Renal cortical epithelial cell (primary cell): ENCODE data around the gene RNU1-4. TPM values are rescaled to one million over a fixed set of nuclear protein-coding genes. Genes with fewer than 3 reads are reported as not detected.
"Not testable (repeated sequence)": the region's sequence is repeated elsewhere in the genome, so short reads cannot be mapped to it uniquely, and the experiment has no call there.

Experiments used
- DNase-seq: peaks from one replicate; pipeline ENCODE4 v3.0.0-alpha.2; 2011; ENCODE audit warnings: low read depth
- total RNA-seq: library from RNA; depleted of rRNA; stranded (reverse); fragments of >200 nt; gene quantifications from 2 replicates; pipeline ENCODE4 v1.2.3, GENCODE V29; 2014

The RNU1-4 gene
- total RNA-seq, 1 donor from 2014 or later = under 0.01 TPM

DNA sequence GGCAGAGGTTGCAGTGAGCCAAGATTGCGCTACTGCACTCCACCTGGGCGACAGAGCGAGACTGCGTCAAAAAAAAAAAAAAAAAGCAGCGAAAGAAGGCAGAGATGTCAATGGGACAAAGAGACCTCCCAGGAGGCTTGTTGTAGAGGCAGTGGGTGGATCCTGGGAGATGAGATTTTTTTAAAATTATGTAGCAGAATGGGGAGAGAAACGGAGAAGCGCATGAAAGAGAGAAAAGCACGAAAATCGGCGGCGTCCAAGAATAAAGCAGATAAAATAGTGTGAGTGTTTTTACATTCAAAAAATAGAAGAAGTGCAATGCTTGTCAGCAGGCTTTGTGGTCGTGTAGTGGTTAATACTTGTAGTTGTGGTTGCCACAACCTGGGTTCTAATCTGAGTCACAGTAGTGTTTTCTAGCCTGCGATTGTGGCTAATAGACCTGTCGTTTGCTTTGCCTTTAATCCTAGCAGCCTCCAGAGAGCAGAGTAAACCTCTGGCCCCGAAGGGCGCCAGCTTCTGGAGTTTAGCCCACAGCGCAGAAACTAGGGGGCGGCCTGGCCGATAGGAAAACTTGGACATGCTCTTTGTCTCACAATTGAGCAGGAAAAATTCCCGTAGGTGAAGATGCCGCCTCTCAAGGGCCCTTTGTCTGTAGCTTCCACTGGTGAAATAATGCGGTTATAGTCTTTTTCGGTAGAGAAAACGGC is 11.9 kb upstream of the RNU1-4 start:
- DNase-seq = not testable (repeated sequence)

DNA sequence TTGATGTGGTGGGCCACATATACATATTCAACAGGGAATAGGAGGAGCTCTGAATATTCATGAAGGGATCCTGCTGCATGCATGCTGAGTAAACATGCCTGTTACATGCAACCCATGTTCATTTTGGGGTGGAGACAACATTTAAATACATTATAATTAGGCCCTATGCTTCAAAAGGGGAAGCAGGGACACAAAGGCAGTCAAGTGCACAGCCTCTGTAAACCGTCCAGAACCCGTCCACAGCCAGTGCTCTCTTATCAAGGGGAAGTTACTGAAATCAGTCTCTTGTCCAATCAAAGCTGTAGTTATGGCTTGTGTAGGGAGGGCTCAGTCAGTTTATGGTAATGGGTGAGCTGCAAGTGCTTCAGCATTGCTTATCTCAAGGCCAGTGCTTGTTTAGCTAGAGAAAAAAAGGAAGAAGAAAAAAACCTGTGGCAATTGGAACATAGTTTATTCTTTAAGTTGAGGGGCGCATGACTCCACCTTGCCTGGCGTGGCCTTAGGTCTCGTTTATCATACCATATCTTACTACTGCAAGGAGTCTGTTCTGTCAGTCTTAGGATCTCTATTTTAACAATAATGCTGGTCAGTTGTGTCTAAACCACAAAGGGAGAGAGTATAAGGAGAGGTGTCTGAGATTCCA is 7.9 kb upstream of the RNU1-4 start:
- DNase-seq = not testable (repeated sequence)

DNA sequence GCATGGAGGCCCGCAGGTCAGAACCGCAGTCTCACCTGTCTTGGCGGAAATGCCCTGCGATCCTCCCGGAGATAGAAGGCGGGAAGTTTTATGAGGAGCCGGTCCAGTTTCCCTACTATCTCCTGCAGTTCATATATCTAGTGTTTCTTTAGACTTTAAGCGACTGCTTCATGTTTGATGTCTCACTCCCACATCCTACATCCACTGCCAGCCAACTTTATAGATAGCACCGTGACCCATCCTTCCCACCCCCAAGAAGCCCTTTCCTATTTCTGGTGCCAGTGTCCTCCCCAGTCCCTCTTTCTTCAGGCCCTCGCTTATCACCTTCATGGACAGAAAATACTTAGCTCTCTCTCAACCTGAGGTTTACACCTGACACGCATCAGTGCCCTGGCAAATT is 914 bp downstream of the RNU1-4 start:
- not testable (repeated sequence) for DNase-seq

DNA sequence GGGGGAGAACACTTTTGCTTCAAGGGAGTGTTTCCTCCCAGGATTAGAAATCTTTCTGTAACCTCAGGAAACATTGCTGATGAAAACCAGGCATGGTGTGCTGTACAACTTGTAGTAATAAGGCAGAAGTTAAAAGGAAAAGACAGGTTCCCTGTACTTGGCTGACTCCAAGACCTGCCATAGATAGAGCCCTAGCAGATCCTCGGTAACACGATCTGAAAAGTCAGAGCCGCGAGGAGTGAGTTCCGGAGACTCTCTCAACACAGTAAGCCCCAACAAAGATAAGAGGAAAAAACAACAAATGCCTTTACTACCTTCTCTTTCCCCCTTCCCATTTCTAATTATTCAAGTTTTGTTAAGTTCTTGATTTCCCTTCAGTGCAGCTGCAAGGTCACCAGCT is 7.3 kb downstream of the RNU1-4 start:
- not testable (repeated sequence) for DNase-seq

DNA sequence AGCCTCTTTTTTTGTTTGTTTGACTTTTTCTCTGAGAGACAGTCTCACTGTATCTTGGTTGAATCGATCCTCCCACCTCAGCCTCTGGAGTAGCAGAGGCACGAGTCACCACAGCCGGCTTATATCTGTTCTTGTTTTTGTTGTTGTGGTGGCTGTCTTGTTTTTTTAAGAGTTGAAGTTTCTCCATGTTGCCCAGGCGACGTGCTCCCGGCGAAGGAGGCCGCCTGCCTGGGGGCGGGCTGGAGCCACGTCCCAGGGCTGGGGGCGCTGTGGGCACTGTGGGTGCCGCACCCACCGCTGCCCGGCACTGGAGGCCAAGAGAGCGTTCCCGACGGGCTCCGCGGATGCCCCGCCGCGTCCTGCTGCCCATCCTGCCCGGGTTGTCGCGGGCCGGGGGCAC is 8.4 kb downstream of the RNU1-4 start:
- not testable (repeated sequence) for DNase-seq

DNA sequence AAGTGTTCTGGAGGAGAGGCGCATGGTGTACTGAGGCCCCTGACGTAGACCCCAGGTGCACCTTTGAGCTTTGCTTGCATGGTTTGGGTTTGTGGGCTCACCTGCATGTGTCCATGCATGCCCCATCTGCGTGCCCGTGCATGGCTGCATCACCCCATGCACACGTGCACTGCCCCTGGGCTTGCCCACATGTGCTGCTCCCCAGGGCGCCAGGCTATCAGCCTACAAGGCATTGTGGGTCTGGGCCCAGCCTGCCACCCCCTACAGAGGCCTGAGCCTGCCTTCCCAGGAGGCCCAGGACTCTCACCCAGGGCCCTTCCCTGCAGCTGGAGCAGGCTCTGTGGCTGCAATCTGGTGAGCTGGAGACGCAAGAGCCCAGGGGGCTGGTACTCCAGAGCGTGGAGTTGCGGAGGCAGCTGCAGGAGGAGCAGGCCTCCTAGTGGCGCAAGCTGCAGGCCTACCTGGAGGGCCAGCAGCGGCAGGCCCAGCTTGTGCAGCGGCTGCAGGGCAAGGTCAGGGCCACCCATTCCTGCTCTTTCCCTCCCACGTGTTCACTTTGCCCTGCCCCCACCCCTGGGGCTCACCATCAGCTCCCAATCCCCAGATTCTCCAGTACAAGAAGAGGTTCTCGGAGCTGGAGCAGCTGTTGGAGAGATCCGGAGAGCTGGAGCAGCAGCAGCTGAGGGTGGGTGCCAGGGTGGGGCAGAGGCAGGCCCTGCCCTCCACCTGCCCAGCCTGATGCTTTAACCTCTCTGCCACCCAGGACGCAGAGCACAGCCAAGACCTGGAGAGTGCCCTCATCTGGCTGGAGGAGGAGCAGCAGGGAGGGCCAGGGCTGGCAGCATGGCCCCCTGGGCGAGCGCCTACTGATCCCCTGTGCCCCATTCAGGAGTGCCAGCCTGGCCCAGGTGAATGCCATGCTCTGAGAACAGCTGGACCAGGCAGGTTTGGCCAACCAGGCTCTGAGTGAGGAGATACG is 9.9 kb downstream of the RNU1-4 start:
- DNase-seq = not testable (repeated sequence)

DNA sequence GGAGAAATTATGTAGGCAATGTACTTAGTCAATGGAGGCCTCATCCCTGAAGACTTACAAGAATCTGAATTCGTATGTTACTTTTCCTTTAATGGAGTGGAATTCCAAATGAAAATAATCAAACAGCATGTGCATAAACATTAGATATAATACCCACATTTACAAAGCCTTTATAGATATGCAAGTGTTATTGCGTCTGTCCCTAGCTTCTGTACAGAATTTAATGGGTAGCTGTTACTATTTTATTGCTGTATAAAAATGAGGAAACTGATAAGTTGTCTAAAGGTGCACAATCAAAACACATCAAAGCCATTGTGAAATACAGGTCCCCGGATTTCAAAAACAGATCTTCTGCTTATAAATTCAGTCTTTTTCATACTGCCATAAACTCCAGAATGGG is 12.5 kb downstream of the RNU1-4 start:
- not testable (repeated sequence) for DNase-seq

DNA sequence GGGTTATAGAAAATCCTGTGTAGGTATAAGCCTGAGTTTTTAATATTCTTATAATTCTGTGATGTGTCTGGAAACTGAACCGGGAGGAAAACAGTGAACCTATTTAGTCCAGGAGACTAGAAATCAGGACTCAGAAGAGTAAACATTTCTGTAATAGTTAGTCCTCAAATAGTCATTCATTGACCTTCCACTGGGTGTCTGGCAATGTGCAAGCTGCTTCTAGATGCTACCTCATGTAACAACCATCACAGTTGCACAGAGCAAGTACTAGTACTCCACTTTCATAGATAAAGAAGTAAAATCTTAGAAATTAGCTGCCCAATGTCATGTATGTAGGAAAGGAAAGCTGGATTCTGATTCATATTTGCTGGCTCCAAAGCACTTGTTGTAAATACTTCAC is 15.1 kb downstream of the RNU1-4 start:
- DNase-seq = not testable (repeated sequence)

DNA sequence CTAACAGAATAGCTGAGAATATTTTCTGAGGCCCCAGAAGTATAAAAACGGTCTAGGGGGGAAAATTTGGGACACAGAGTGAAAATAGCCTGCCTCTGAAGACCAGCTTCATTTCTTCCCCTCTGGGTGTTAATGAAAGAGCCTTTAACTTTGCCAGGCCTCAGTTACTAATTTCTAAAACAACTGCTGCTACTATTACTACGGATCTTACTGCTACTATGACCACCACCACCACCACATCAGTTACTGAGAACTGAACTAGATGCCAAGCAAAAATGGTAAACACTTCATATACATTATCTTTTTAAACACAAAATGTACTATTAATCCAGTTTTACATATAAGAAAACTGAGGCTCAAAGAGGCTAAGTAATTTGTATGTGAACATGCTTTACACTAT is 15.6 kb downstream of the RNU1-4 start:
- not testable (repeated sequence) for DNase-seq

DNA sequence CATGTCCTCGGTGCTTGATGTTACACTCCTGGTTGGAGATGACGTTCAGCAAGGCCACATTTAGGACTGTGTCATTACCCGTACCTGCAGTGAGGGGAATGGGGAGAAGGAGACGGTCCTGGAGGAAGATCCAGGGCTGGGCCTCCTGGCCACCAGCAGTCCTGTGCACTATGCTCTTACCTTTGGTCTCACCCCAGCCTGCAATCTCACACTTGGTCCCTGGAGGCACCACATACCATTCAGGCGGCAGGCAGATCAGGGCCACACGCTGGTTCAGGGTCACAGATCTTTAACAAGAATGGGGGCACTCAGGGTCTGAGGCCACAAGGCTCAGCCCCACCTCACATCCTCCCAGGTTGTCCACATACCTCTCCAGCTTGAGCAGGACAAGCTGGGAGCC is 17.3 kb downstream of the RNU1-4 start:
- DNase-seq = not testable (repeated sequence)

DNA sequence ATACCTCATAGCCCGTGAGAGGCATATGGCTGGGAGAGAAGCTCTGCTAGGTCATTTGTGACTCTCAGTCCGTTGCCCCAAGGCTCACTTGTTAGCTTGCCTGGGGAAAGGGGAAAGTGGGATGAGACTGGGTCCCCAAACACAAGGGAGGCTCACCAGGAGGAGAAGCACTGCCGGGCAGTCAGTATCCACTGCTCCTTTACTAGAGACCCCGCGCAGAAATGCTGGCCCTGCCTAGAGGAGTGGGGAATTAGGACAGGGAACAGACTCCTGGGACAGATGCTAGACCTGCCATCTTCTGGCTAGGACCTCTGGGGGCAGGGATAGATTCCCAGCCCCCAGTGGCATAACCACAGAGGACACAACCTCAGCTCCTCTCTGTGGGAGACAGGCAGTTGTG is 17.7 kb downstream of the RNU1-4 start:
- DNase-seq = not testable (repeated sequence)

DNA sequence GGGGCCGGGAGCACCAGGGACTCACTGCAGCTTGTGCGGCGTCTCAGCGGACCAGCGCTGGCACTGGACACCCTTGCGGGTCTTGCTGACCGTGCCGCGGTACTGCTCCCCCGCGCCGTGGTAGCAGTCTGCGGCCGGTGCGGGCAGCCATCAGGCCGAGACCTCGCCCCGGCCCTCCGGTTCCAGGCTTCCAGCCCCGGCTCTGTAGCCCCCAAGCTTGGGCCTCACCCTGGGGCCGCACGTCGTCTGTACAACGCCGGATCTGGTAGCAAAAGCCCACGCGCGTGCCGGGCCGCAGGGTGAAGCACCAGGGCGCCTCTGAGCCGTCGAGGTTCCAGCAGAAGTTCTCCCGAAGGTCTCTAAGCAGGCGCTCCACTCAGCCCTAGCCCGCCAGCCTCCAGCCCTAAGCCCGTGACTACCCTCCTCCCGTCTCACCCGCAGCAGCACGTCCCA is 18.8 kb downstream of the RNU1-4 start:
- DNase-seq = not testable (repeated sequence)

DNA sequence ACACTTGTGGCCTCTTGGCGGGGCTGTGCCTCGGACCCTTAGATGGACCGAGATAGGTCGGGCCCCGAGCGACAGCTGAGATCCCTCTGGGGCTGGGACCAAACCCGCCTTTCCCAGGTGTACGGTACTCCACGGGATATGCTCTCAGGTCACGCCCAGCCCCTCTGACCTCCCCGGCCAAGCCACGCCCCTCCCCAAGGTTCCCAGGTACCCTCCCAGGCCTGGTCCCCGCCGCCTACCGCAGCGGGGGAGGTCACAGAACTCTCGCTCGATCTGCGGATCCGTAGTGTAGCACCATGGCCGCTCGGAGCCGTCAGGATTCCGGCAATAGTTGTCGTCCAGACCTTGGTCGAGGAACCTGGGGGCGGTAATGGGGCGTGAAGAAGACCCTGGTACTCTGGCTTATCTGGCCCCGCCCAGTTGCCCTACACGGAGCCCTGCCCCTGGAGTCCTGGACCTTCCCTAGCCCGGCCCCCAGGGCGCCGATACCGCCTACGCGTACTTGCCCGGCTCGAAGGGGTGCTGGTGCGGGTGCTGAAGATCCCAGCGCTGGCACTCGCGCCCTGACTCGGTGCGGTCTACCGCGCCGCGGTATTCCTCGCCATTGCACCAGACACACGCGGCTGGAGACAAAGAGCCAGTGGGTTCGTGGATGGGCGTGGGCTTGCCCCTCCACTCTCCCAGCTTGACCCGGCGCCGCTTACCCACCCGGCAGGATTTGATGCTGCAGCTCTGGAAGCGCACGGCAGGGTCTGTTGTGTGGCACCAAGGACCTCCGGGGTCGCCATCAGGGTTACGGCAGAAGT is 19.5 kb downstream of the RNU1-4 start:
- DNase-seq = not testable (repeated sequence)

DNA sequence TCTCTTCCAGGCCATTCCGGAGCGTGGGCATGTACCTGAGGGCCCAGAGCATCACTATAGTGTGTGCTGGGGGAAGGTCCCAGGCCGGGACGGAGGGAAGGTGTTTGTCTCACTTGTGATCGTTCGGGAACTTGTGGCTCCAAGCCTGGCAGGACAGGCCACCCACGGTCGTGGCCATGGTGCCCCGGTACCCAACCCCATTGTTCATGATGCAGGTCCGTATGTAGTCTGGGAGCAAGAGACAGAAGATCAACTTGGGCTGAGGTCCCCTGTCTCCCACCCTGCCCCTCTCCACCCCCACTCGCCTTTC is 20.1 kb downstream of the RNU1-4 start:
- DNase-seq = not testable (repeated sequence)

DNA sequence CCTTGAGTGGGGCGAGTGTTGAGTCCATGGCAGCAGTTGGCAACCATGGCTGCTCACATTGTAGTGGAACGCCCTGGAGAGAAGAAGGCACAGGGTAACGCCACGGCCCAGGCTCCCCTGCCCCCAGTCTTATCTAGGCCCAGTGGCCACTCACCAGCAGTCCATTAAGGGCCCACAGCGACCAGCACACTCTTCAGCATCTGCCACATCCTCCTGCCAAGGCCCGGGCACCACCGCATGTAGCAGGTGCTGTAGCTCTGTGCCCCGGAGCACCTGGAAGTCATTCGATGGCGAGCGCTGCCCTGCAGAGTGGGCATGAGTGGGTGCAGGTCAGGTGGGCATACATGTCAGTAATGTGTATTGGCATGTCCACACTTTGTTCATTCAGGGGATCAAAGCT is 20.5 kb downstream of the RNU1-4 start:
- DNase-seq = not testable (repeated sequence)

DNA sequence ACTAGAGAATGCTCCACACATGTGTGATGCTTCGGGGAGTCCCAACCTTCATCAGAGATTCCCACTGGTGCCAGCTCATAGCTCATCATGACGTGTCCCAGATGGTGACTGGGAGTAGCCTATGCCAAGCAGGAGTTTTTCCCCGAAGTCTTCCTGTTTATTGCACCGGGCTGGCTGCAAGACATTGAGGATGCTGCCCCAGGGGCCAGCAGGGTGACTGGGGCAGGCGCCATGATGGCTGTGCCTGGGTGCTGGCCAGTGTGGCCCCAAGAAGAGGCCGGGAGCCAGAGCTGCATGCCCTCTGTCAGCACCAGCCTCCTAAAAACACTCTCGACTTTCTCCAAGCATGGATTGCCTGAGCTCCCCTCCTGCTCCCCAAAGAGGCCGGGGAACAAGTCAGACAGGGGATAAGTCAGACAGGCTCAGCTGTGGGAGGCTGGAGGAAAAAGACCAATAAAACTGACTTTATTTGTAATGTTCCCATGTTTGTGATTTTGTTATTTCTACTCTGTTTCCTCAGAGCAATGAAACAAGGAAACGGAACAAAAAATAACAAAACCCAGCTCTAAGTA is 24.0 kb downstream of the RNU1-4 start:
- DNase-seq = peak; percentile 85

DNA sequence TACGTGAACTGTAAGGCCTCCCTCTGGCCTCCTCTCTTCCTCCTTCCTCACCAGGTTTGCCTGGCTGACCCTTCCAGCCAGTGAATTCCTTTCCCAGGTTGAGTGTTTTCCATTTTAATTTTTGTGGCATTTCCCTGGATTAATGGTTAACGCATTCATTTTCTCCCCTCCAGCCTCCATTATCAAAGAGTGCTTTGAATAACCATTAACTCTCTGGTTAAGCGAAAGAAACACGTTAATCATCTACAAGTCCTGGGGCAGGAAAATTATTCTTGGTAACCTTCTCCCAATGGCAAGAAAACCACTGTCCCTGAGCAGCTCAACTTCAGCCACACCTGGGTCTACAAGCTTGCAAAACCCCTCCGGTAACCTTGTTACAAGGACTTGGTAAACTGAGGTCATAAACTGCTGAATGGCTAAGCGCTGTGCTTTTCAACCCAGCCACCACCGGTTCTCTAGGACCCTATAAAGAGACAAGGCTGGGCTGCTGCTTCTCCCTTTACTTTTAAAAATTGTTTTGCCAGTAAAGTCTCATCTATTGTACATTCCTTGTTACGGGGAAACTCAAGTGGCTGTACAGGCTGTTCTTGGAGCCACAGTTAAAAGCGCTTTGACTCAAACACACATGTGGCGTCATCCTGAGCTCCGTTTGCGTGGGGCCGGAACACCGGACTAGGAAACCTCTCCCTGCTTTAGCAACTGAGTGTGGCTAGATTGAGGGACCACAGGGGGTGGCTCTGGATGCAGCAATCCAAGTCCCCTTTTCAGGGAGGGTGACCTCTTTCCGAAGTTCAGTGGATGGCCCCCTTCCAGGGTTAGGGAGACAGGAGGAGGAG is 24.7 kb downstream of the RNU1-4 start:
- DNase-seq = peak; percentile 98

DNA sequence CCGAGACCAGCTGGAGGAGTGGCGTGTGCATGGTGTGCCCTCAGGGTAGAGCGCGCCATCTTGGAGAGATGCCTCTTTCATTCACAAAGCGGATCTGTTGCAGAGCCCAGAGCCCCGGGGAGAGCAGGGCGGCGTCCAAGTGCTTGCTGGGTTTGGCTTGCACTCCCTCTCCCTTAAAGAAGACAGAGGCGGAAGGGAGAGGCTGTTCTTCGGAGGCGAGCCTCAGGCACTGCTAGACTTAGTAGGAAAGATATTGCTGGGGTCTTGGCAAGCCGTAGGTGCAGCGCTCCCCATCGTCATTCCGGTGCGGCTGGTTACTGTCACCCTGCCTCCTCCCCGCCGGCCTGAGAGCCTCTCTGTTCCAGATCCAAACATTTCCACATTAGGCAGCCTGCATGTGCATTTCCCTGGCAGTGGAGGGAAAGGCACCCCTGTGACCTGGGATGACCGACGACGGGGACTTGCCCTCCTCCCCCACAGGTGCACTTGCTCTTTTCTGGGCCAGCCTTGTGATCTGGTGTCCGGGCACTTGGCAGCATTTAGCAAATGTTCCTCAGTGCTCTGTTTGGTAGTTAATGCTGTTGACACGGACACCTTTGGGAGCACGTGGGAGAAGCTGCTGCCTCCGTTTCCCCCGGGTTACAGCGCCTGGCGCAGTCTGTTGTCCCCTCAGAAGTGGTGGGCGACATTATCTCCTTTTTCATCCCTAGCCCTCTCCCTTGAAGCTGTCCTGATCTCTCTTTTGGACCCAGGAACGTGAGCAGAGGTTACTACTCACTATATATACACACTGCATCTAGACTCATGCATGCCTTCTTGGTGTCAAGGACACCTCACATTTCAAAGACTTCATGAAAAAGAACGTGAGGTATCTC is 25.7 kb downstream of the RNU1-4 start:
- DNase-seq = peak; percentile 18

DNA sequence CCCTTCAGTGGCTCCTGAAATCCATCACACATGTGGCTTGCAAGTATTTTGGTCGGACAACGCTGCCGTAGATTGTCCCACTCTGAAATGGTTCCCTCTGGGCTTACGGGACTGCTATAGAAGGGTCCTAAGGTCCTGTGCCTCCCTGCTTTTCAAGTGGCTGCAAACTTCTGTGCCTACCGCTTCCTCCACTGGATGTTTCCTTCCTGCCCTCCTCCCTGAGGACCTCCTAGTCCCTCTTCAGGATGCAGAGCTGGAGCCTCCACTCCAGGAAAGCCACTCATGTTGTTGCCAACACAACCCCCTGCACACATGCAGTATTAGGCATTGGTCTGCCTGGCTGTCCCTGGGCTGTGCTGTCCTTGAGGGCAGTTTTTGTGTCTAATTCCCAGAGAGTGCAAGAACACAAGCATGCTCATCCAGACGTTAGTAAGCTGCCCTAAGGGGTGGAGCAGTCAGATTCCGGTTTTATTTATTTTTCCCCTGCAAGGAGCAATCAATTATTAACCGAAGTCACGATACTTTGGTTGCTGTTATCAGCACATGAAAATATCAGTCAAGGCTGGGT is 26.5 kb downstream of the RNU1-4 start:
- DNase-seq = peak; percentile 25
